PC-3 (cell line): ENCODE measurements around the gene ACOXL. TPM values are rescaled to one million over a fixed set of nuclear protein-coding genes. Genes with fewer than 3 reads are reported as not detected.

ENCODE experiments used
- ATAC-seq: fragments of 200-7000 bp; cut with Tn5 transposase; 2 replicates; pipeline ENCODE4 v1.9.1; 2020; ENCODE audit warnings: mild to moderate bottlenecking, moderate library complexity
- BruUV-seq: library from RNA; stranded (reverse); fragments of 400-500 nt; replicated peaks from 2 replicates; lab custom pipeline; 2021; lab: Mats Ljungman, UMichigan
- CTCF ChIA-PET: fragments of 300-600 bp; sonication (Branson Sonifier 250); formaldehyde crosslinking; loops from one replicate; lab custom pipeline; 2022; ENCODE audit warnings: antibody characterized with exemption; lab: Charles Lee
- POLR2A ChIA-PET: fragments of 300-600 bp; sonication (Branson Sonifier 250); formaldehyde crosslinking; loops from one replicate; lab custom pipeline; 2022; ENCODE audit warnings: antibody characterized with exemption; ENCODE audit not compliant: unreplicated experiment; lab: Charles Lee
- DNase-seq: peaks from one replicate; pipeline ENCODE4 v3.0.0-alpha.2; 2015
- H2AFZ ChIP-seq: fragments of 300-600 bp; sonication (generic); 2 replicates; pipeline ENCODE4 v1.6.0; 2016; ENCODE audit warnings: antibody characterized with exemption, low read length
- H3F3A ChIP-seq: fragments of 300-600 bp; sonication (generic); one replicate; pipeline ENCODE4 v1.6.0; 2017; ENCODE audit warnings: antibody characterized with exemption, low read length, control low read depth, mild to moderate bottlenecking; ENCODE audit not compliant: unreplicated experiment
- H3K27ac ChIP-seq: fragments of 300-600 bp; sonication (generic); 2 replicates; pipeline ENCODE4 v1.5.1; 2016; ENCODE audit warnings: mild to moderate bottlenecking, low read length
- H3K27me3 ChIP-seq: fragments of 300-600 bp; sonication (generic); 2 replicates; pipeline ENCODE4 v1.6.1; 2016; ENCODE audit warnings: low read length, mixed read lengths
- H3K36me3 ChIP-seq: fragments of 300-600 bp; sonication (generic); 2 replicates; pipeline ENCODE4 v1.6.1; 2016; ENCODE audit warnings: low read depth, mixed run types, low read length, mixed read lengths
- H3K4me1 ChIP-seq: fragments of 300-600 bp; sonication (generic); 2 replicates; pipeline ENCODE4 v1.5.1; 2016; ENCODE audit warnings: low read length; ENCODE audit not compliant: insufficient read depth
- H3K4me2 ChIP-seq: fragments of 300-600 bp; sonication (generic); 2 replicates; pipeline ENCODE4 v1.6.0; 2016; ENCODE audit warnings: low read length
- H3K4me3 ChIP-seq: fragments of 300-600 bp; sonication (generic); 2 replicates; pipeline ENCODE4 v1.5.1; 2016; ENCODE audit warnings: mild to moderate bottlenecking, low read length, mixed read lengths
- H3K79me2 ChIP-seq: fragments of 300-600 bp; sonication (generic); 2 replicates; pipeline ENCODE4 v1.6.1; 2017; ENCODE audit warnings: low read length, mixed read lengths
- H3K9ac ChIP-seq: fragments of 300-600 bp; sonication (generic); 2 replicates; pipeline ENCODE4 v1.6.0; 2016; ENCODE audit warnings: mild to moderate bottlenecking, low read length
- H3K9me2 ChIP-seq: fragments of 300-600 bp; sonication (generic); replicated peaks from 2 replicates; pipeline ENCODE4 v1.6.1; 2016; ENCODE audit warnings: mixed run types, low read length, mixed read lengths
- H3K9me3 ChIP-seq: fragments of 300-600 bp; sonication (generic); 2 replicates; pipeline ENCODE4 v1.6.1; 2016; ENCODE audit warnings: low read length, mixed read lengths
- H4K20me1 ChIP-seq: fragments of 300-600 bp; sonication (generic); 2 replicates; pipeline ENCODE4 v1.6.1; 2016; ENCODE audit warnings: low read length, mixed read lengths
- CTCF ChIP-seq: fragments of 300-600 bp; sonication (generic); conservative IDR thresholded peaks from 2 replicates; pipeline ENCODE4 v1.5.1; 2017; ENCODE audit warnings: antibody characterized with exemption, low read depth, mild to moderate bottlenecking, low read length
- EZH2 ChIP-seq: fragments of 300-600 bp; sonication (generic); IDR thresholded peaks from one replicate; pipeline ENCODE4 v1.6.1; 2017; ENCODE audit warnings: antibody characterized with exemption, mild to moderate bottlenecking, low read length; ENCODE audit not compliant: unreplicated experiment
- EZH2phosphoT487 ChIP-seq: fragments of 300-600 bp; sonication (generic); IDR thresholded peaks from 2 replicates; pipeline ENCODE4 v1.6.1; 2018; ENCODE audit warnings: mild to moderate bottlenecking, antibody characterized with exemption, low read length, borderline replicate concordance
- intact Hi-C: fragments of 100-400 bp; cut with micrococcal nuclease; formaldehyde crosslinking; loops from 2 replicates; pipeline ENCODE4 v1.9.0; 2023
- total RNA-seq: library from RNA; depleted of rRNA; stranded (reverse); fragments of >200 nt; gene quantifications from 2 replicates; pipeline ENCODE4 v1.2.3, GENCODE V29; 2014

The ACOXL gene
- total RNA-seq, 1 experiment from 2014 or later, result 16.3 TPM

GRCh38 chr2:111157798-111158197 lies 425.4 kb downstream of the ACOXL start:
- no peak overlapping the region for H3K27ac ChIP-seq
- CTCF ChIA-PET, result no interaction called here
- POLR2A ChIA-PET, result no interaction called here
- H3K79me2 ChIP-seq, result peaks cover 10% of the 10 kb centered on the region; the same call in 1 of the 2 replicates
- DNase-seq, result no peak
- H4K20me1 ChIP-seq, result peaks cover 11% of the 10 kb centered on the region; the same call in 1 of the 2 replicates
- no TSS peak for BruUV-seq
- intact Hi-C loops, result no loop called here
- no peaks in the 10 kb centered on the region for H3K9me3 ChIP-seq
- no peak overlapping the region for H3K4me3 ChIP-seq
- H3F3A ChIP-seq, result no peaks in the 10 kb centered on the region
- TF ChIP-seq CTCF, result no peak
- TF ChIP-seq EZH2, result no peak
- TF ChIP-seq EZH2phosphoT487, result no peak
- H3K4me1 ChIP-seq, result no peaks in the 10 kb centered on the region; the same call in 1 of the 2 replicates
- peaks cover 27% of the 10 kb centered on the region; the same call in 1 of the 2 replicates for H3K36me3 ChIP-seq
- no peak overlapping the region for H3K4me2 ChIP-seq
- no peak for ATAC-seq
- H3K9ac ChIP-seq, result no peak overlapping the region
- H2AFZ ChIP-seq, result no peak overlapping the region
- H3K9me2 ChIP-seq, result no peaks in the 10 kb centered on the region
- no peaks in the 10 kb centered on the region for H3K27me3 ChIP-seq

DNA sequence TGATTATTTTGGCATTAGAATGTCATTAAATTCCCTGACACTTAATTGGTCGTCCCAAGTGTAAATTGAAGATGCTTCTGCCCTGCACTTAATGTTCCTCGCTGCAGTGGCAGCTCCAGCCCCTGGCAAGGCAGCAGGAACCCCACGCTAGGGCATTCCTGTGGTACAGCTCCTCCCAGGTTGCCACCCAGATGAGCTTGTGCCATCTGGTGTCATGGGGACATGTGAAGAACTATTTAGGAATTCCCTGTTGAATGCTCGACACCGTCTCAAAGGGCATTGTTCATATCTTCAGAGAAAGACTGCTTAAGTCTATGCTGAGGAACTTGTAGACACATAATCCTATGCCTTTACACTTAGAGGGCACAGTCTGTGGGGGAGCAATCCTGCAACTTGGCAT lies 427.3 kb downstream of the ACOXL start:
- Histone ChIP-seq H3K9me2 (no peaks in the 10 kb centered on the region), H3K4me1 (no peaks in the 10 kb centered on the region; the same call in 1 of the 2 replicates), H3K79me2 (peaks cover 10% of the 10 kb centered on the region; the same call in 1 of the 2 replicates), H2AFZ (no peak overlapping the region), H3K4me3 (no peak overlapping the region), H3K4me2 (no peak overlapping the region), H3K27me3 (no peaks in the 10 kb centered on the region), H4K20me1 (peaks cover 11% of the 10 kb centered on the region; the same call in 1 of the 2 replicates), H3K36me3 (peaks cover 23% of the 10 kb centered on the region; the same call in 1 of the 2 replicates), H3K9ac (no peak overlapping the region), H3F3A (no peaks in the 10 kb centered on the region), H3K27ac (no peak overlapping the region), H3K9me3 (no peaks in the 10 kb centered on the region)
- intact Hi-C loops, result no loop called here
- ChIA-PET POLR2A (no interaction called here), CTCF (no interaction called here)
- no TSS peak for BruUV-seq
- DNase-seq (no peak), ATAC-seq (no peak)
- no peak for TF ChIP-seq CTCF
- no peak for TF ChIP-seq EZH2phosphoT487
- TF ChIP-seq EZH2, result no peak

- Histone ChIP-seq H3K4me2 (no peak overlapping the region), H3K9ac (no peak overlapping the region), H2AFZ (no peak overlapping the region), H3K27me3 (no peaks in the 10 kb centered on the region), H4K20me1 (peaks cover 11% of the 10 kb centered on the region; the same call in 1 of the 2 replicates), H3K27ac (no peak overlapping the region), H3K4me3 (no peak overlapping the region), H3K36me3 (peaks cover 32% of the 10 kb centered on the region; the same call in 1 of the 2 replicates), H3K9me3 (no peaks in the 10 kb centered on the region), H3F3A (no peaks in the 10 kb centered on the region), H3K4me1 (no peaks in the 10 kb centered on the region; the same call in 1 of the 2 replicates), H3K9me2 (no peaks in the 10 kb centered on the region), H3K79me2 (peaks cover 10% of the 10 kb centered on the region; the same call in 1 of the 2 replicates)
- ATAC-seq, result peak; percentile 55; the same call in 1 of the 2 replicates
- no TSS peak for BruUV-seq
- peak; percentile 55 for DNase-seq
- POLR2A ChIA-PET, result no interaction called here
- CTCF ChIA-PET, result no interaction called here
- TF ChIP-seq CTCF (no peak), EZH2phosphoT487 (no peak), EZH2 (no peak)
- intact Hi-C loops, result no loop called here
Observed at GRCh38 chr2:111160758-111161157, 428.4 kb downstream of the ACOXL start.
